Activated CD4-positive, alpha-beta T cell treated with anti-CD3 and anti-CD28 coated beads, Interleukin-2, amount 10 ng/mL, durations not matched to agents 24 days and 14 days (primary cell): ENCODE data around the gene STAT1. TPM values are rescaled to one million over a fixed set of nuclear protein-coding genes. Genes with fewer than 3 reads are reported as not detected.
A peak's percentile ranks its signal among the peaks of the same experiment; 100 is the strongest.

ENCODE experiments used
- DNase-seq: peaks from one replicate; pipeline ENCODE4 v3.0.0; 2022
- H3K27ac Mint-ChIP-seq: one replicate; pipeline ENCODE4 v1.8.0; 2022; ENCODE audit warnings: mild to moderate bottlenecking, mixed read lengths
- H3K27me3 Mint-ChIP-seq: one replicate; pipeline ENCODE4 v1.8.0; 2022; ENCODE audit warnings: mixed read lengths
- H3K36me3 Mint-ChIP-seq: one replicate; pipeline ENCODE4 v1.8.0; 2022; ENCODE audit warnings: low read depth, mild to moderate bottlenecking, mixed read lengths
- H3K4me1 Mint-ChIP-seq: one replicate; pipeline ENCODE4 v1.8.0; 2021; ENCODE audit warnings: mixed read lengths
- H3K4me3 Mint-ChIP-seq: one replicate; pipeline ENCODE4 v1.8.0; 2022; ENCODE audit warnings: mild to moderate bottlenecking, moderate library complexity, mixed read lengths
- H3K9me3 Mint-ChIP-seq: one replicate; pipeline ENCODE4 v1.8.0; 2021; ENCODE audit warnings: mixed read lengths
- intact Hi-C: fragments of 100-400 bp; cut with micrococcal nuclease; formaldehyde crosslinking; loops from one replicate; pipeline ENCODE4 v1.15.1; 2023
- total RNA-seq: library from RNA; stranded (reverse); gene quantifications from 2 replicates; pipeline ENCODE4 v1.2.3, GENCODE V29; 2022

Gene STAT1
- total RNA-seq, 1 donor from 2014 or later: 160 TPM

- Mint-ChIP-seq H3K27me3 (no peaks in the 10 kb centered on the region), H3K27ac (no peak overlapping the region), H3K4me1 (peaks cover 35% of the 10 kb centered on the region), H3K36me3 (peaks cover 45% of the 10 kb centered on the region), H3K4me3 (no peak overlapping the region), H3K9me3 (peaks cover 4% of the 10 kb centered on the region)
- intact Hi-C loops: loop anchor here (5.0 to 10.0 kb wide), 4 partner anchors 99 to 1226 kb away; partner anchors contain the start of genes NAB1, NEMP2, ORMDL1 and PMS1
- DNase-seq: peak; percentile 69
Measured at GRCh38 chr2:191010887-191011885, 2.8 kb downstream of the STAT1 start.

DNA sequence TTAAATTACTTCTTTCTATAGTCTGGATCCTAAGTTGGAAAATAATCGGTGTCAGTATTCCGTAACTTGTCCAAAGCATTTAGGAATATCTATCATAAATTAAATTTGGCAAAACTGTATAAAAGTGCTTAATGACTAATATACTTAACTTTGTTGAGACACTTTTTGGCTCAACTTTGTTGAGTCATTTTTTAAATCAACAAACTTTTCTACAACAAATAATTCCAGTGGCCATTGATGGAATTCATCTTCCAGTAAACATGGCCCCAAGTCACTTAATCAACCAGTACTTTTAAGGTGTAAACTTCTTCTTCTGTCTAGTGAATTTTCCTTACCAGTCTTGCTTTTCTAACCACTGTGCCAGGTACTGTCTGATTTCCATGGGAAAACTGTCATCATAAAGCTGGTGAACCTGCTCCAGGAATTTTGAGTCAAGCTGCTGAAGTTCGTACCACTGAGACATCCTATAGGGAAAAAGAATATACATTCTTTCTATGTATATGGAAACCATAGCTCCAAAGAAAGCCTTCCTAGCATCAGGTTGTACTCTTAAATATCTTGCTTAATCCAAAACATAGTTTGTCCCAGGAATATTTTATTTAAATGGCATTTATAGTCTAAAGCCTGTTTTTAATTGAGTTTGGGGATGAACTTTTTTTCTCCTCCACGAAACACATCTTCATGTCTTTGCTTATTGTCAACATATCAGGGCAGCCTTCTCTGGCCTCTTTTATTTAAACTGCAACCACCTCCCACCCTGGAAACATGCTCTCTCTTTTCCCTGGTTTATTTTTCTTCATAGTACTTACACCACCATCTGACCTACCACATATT, 4.2 kb downstream of the STAT1 start:
- H3K36me3 Mint-ChIP-seq: peaks cover 57% of the 10 kb centered on the region
- no peaks in the 10 kb centered on the region for H3K27me3 Mint-ChIP-seq
- H3K27ac Mint-ChIP-seq: peak overlapping the region; percentile 65
- peaks cover 41% of the 10 kb centered on the region for H3K4me1 Mint-ChIP-seq
- DNase-seq: no peak
- peak overlapping the region; percentile 65 for H3K4me3 Mint-ChIP-seq
- H3K9me3 Mint-ChIP-seq: peaks cover 5% of the 10 kb centered on the region
- intact Hi-C loops: loop anchor here (2.0 to 10.0 kb wide), 5 partner anchors 13 to 1225 kb away; partner anchors contain the start of genes NAB1, NEMP2, ORMDL1 and PMS1

- Mint-ChIP-seq H3K9me3 (peaks cover 9% of the 10 kb centered on the region), H3K4me1 (peaks cover 53% of the 10 kb centered on the region), H3K4me3 (peak overlapping the region; percentile 54), H3K36me3 (peaks cover 72% of the 10 kb centered on the region), H3K27ac (peak overlapping the region; percentile 34), H3K27me3 (no peaks in the 10 kb centered on the region)
- intact Hi-C loops: loop anchor here (2.0 kb wide), 1 partner anchor 15 kb away; no protein-coding TSS in a partner anchor
- DNase-seq: peak; percentile 54
Measured at GRCh38 chr2:191008286-191008685, 5.7 kb downstream of the STAT1 start.

- H3K36me3 Mint-ChIP-seq: peaks cover 83% of the 10 kb centered on the region
- peak overlapping the region; percentile 47 for H3K27ac Mint-ChIP-seq
- peaks cover 9% of the 10 kb centered on the region for H3K9me3 Mint-ChIP-seq
- intact Hi-C loops: no loop called here
- peak overlapping the region; percentile 53 for H3K4me3 Mint-ChIP-seq
- no peak for DNase-seq
- H3K27me3 Mint-ChIP-seq: no peaks in the 10 kb centered on the region
- peaks cover 62% of the 10 kb centered on the region for H3K4me1 Mint-ChIP-seq
Measured at GRCh38 chr2:191006997-191007783, 6.8 kb downstream of the STAT1 start.

DNA sequence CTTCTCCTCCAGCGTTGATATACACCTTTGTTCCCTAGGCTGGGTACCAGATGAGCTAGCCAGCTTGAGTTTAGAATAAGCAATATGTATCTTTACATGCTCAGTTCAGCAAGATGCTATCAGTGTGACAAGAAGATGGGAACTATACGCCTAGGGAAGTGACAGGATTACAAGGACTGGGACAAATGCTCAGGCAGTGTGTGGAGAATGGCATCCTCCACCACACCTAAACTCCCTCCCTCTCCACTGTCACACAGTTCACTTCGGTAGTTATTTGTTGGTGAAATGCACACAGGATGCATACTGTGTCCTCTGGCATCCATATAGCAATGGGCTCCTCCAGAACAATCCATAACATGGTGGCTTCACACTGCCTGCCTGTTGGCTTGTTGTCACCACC, 7.7 kb downstream of the STAT1 start:
- peaks cover 9% of the 10 kb centered on the region for H3K9me3 Mint-ChIP-seq
- H3K4me3 Mint-ChIP-seq: peak overlapping the region; percentile 35
- intact Hi-C loops: no loop called here
- no peak overlapping the region for H3K27ac Mint-ChIP-seq
- no peaks in the 10 kb centered on the region for H3K27me3 Mint-ChIP-seq
- peaks cover 66% of the 10 kb centered on the region for H3K4me1 Mint-ChIP-seq
- H3K36me3 Mint-ChIP-seq: peaks cover 92% of the 10 kb centered on the region
- no peak for DNase-seq

GRCh38 chr2:191003405-191004309, 10.3 kb downstream of the STAT1 start:
- peak overlapping the region; percentile 75 for H3K27ac Mint-ChIP-seq
- H3K27me3 Mint-ChIP-seq: no peaks in the 10 kb centered on the region
- H3K4me3 Mint-ChIP-seq: peak overlapping the region; percentile 1
- no peak for DNase-seq
- intact Hi-C loops: loop anchor here (1.0 to 5.0 kb wide), 2 partner anchors 11 to 36 kb away; partner anchors contain the start of gene STAT1
- H3K36me3 Mint-ChIP-seq: peaks cover 99% of the 10 kb centered on the region
- peaks cover 75% of the 10 kb centered on the region for H3K4me1 Mint-ChIP-seq
- peaks cover 9% of the 10 kb centered on the region for H3K9me3 Mint-ChIP-seq

GRCh38 chr2:191001624-191002023, 12.3 kb downstream of the STAT1 start:
- no peak for DNase-seq
- no peaks in the 10 kb centered on the region for H3K27me3 Mint-ChIP-seq
- intact Hi-C loops: loop anchor here (5.0 kb wide), 1 partner anchor 34 kb away; no protein-coding TSS in a partner anchor
- H3K27ac Mint-ChIP-seq: peak overlapping the region; percentile 77
- H3K4me3 Mint-ChIP-seq: no peak overlapping the region
- peaks cover 97% of the 10 kb centered on the region for H3K36me3 Mint-ChIP-seq
- peaks cover 78% of the 10 kb centered on the region for H3K4me1 Mint-ChIP-seq
- peaks cover 9% of the 10 kb centered on the region for H3K9me3 Mint-ChIP-seq

DNA sequence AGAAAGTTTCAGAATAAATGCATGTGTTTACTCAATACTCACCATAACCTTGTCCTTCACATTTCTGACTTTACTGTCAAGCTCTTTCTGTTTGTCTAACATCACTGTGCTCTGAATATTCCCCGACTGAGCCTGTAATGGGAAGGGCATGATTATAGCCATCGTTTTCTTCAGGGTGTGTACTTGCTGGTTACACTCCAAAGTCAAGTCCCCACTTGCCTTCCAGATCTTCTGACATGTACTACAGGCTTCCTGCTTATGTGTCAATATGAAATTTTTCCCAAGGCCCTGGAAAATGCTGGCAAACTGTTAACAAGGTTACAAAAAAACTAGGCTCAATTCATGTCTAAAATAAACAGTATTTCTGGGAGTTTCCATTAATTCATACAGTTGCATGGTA, 12.9 kb downstream of the STAT1 start:
- intact Hi-C loops: loop anchor here (5.0 kb wide), 1 partner anchor 34 kb away; no protein-coding TSS in a partner anchor
- Mint-ChIP-seq H3K9me3 (peaks cover 9% of the 10 kb centered on the region), H3K36me3 (peaks cover 97% of the 10 kb centered on the region), H3K27ac (peak overlapping the region; percentile 77), H3K4me3 (peak overlapping the region; percentile 13), H3K4me1 (peaks cover 79% of the 10 kb centered on the region), H3K27me3 (no peaks in the 10 kb centered on the region)
- DNase-seq: no peak

- H3K36me3 Mint-ChIP-seq: peaks cover 97% of the 10 kb centered on the region
- intact Hi-C loops: loop anchor here (5.0 kb wide), 1 partner anchor 33 kb away; no protein-coding TSS in a partner anchor
- H3K4me1 Mint-ChIP-seq: peaks cover 85% of the 10 kb centered on the region
- DNase-seq: no peak
- H3K27ac Mint-ChIP-seq: peak overlapping the region; percentile 77
- no peaks in the 10 kb centered on the region for H3K27me3 Mint-ChIP-seq
- H3K4me3 Mint-ChIP-seq: no peak overlapping the region
- H3K9me3 Mint-ChIP-seq: peaks cover 14% of the 10 kb centered on the region
Measured at GRCh38 chr2:190999949-191000665, 13.9 kb downstream of the STAT1 start.

- intact Hi-C loops: no loop called here
- Mint-ChIP-seq H3K27ac (peak overlapping the region; percentile 77), H3K4me1 (peaks cover 83% of the 10 kb centered on the region), H3K9me3 (peaks cover 9% of the 10 kb centered on the region), H3K27me3 (no peaks in the 10 kb centered on the region), H3K36me3 (peaks cover 94% of the 10 kb centered on the region), H3K4me3 (no peak overlapping the region)
- peak; percentile 54 for DNase-seq
Measured at GRCh38 chr2:190999058-190999457, 14.9 kb downstream of the STAT1 start.

DNA sequence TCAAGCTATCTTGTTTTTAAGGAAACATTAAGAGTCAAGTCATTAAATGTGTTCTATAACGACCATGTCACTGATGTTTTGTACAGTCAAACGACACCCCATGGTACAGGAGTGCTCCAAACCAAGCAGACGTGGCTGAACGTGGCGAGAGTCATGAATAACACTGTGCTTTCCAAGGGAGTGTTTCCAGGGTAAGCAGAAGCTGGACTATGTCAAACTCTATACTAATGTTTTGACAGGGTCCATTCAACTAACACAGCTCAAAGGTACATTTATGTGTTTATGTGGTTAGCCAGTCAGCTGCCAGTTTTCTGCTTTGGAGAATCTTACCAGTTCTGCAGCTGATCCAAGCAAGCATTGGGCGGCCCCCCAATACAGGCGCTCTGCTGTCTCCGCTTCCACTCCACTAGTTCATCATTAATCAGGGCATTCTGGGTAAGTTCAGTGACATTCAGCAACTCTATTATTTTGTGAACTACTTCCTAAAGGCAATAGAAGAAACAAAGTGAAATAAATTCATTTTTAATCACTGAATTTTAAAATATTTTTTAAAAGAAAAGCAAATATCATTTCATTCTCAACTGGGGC, 16.4 kb downstream of the STAT1 start:
- H3K27ac Mint-ChIP-seq: peak overlapping the region; percentile 77
- peak overlapping the region; percentile 45 for H3K4me3 Mint-ChIP-seq
- peaks cover 92% of the 10 kb centered on the region for H3K36me3 Mint-ChIP-seq
- DNase-seq: no peak
- H3K9me3 Mint-ChIP-seq: peaks cover 9% of the 10 kb centered on the region
- H3K27me3 Mint-ChIP-seq: no peaks in the 10 kb centered on the region
- peaks cover 82% of the 10 kb centered on the region for H3K4me1 Mint-ChIP-seq
- intact Hi-C loops: loop anchor here (2.0 kb wide), 1 partner anchor 15 kb away; no protein-coding TSS in a partner anchor
